ENCODE measurements around the gene MSMB. TPM values are rescaled to one million over a fixed set of nuclear protein-coding genes. Genes with fewer than 3 reads are reported as not detected.

The MSMB gene
- total and polyA plus RNA-seq, 9 of the 15 experiments (the other 6 are each of a cell fraction or from before 2014, with no cell fraction given), result 0.21 to 0.60 TPM; not detected in 7

DNA sequence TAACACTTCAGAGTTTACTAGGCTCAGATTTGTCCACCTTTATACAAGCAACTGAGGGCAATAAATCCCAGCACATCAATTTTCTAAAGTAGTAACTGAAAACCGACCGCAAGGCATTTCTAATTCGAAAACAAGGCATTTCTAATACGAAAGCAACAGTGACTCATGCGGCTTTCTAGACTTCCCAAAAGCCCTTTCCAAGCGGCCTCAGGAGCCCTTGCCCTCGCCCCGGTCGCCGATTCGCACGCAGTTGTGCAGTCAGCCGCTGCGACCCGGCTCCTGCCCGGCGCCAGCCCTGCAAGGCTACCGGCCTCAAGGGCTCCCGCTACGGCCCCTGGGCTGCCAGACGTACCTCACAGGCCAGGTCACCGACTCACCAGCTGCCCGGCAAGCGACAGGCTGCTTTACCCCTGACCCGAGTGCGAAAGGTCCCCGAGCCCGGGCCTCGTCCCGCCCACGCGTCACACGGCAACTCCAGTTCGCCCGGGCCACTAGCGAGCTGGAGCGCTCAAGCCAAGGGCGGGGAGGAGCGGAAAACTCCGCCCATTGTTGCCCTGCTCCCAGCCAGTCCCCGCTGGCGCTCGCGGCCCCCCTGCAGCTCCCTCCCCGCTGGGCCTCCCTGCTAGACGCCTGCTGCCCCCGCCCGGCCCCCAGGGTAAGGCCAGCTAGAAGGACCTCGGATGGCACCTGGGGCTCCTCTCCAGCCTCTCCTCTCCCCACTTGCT is 22.9 kb downstream of the MSMB start (continued):
- TF ChIP-seq, protein P1, sequence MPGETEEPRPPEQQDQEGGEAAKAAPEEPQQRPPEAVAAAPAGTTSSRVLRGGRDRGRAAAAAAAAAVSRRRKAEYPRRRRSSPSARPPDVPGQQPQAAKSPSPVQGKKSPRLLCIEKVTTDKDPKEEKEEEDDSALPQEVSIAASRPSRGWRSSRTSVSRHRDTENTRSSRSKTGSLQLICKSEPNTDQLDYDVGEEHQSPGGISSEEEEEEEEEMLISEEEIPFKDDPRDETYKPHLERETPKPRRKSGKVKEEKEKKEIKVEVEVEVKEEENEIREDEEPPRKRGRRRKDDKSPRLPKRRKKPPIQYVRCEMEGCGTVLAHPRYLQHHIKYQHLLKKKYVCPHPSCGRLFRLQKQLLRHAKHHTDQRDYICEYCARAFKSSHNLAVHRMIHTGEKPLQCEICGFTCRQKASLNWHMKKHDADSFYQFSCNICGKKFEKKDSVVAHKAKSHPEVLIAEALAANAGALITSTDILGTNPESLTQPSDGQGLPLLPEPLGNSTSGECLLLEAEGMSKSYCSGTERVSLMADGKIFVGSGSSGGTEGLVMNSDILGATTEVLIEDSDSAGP (CRISPR knock-in tag; IDR thresholded peaks at IDR 0.05), result no peak
- no peak; the same call in 1 of the 2 replicates for TF ChIP-seq ZBED1 (IDR thresholded peaks at IDR 0.05)
- TF ChIP-seq ZNF23 (CRISPR knock-in tag; IDR thresholded peaks at IDR 0.05), result no peak; the same call in 1 of the 2 replicates
- TF ChIP-seq ELF1 (tag; IDR thresholded peaks at IDR 0.05), result no peak
- no peak for TF ChIP-seq EWSR1 (IDR thresholded peaks at IDR 0.05; ENCODE audit: borderline replicate concordance, low read depth, partially characterized antibody)
- no peak for TF ChIP-seq MEF2D (tag; conservative IDR thresholded peaks at IDR 0.05; ENCODE audit: low read depth)
- no peak for TF ChIP-seq ASH1L (IDR thresholded peaks at IDR 0.05; ENCODE audit: borderline replicate concordance, low read depth, partially characterized antibody)
- TF ChIP-seq, protein P2, sequence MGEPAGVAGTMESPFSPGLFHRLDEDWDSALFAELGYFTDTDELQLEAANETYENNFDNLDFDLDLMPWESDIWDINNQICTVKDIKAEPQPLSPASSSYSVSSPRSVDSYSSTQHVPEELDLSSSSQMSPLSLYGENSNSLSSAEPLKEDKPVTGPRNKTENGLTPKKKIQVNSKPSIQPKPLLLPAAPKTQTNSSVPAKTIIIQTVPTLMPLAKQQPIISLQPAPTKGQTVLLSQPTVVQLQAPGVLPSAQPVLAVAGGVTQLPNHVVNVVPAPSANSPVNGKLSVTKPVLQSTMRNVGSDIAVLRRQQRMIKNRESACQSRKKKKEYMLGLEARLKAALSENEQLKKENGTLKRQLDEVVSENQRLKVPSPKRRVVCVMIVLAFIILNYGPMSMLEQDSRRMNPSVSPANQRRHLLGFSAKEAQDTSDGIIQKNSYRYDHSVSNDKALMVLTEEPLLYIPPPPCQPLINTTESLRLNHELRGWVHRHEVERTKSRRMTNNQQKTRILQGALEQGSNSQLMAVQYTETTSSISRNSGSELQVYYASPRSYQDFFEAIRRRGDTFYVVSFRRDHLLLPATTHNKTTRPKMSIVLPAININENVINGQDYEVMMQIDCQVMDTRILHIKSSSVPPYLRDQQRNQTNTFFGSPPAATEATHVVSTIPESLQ (CRISPR knock-in tag; IDR thresholded peaks at IDR 0.05), result no peak
- no peak for TF ChIP-seq GATA2 (CRISPR knock-in tag; IDR thresholded peaks at IDR 0.05)
- no peak for TF ChIP-seq CBX8 (IDR thresholded peaks at IDR 0.05; ENCODE audit: borderline replicate concordance, extremely low read depth, low read depth, low read length, poor library complexity, severe bottlenecking)
- TF ChIP-seq ZFPM2 (CRISPR knock-in tag; IDR thresholded peaks at IDR 0.05), result no peak
- TF ChIP-seq OTX1 (CRISPR knock-in tag; IDR thresholded peaks at IDR 0.05), result no peak
- no peak for TF ChIP-seq ZNF239 (CRISPR knock-in tag; IDR thresholded peaks at IDR 0.05)
- no peak for TF ChIP-seq MIER1 (IDR thresholded peaks at IDR 0.05; ENCODE audit: low read depth)
- no peak for TF ChIP-seq RBM17 (IDR thresholded peaks at IDR 0.05; ENCODE audit: borderline replicate concordance, low read depth, low read length)
- TF ChIP-seq, protein P3, sequence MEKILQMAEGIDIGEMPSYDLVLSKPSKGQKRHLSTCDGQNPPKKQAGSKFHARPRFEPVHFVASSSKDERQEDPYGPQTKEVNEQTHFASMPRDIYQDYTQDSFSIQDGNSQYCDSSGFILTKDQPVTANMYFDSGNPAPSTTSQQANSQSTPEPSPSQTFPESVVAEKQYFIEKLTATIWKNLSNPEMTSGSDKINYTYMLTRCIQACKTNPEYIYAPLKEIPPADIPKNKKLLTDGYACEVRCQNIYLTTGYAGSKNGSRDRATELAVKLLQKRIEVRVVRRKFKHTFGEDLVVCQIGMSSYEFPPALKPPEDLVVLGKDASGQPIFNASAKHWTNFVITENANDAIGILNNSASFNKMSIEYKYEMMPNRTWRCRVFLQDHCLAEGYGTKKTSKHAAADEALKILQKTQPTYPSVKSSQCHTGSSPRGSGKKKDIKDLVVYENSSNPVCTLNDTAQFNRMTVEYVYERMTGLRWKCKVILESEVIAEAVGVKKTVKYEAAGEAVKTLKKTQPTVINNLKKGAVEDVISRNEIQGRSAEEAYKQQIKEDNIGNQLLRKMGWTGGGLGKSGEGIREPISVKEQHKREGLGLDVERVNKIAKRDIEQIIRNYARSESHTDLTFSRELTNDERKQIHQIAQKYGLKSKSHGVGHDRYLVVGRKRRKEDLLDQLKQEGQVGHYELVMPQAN (IDR thresholded peaks at IDR 0.05; ENCODE audit: borderline replicate concordance), result peak; percentile 80; the same call in 1 of the 2 replicates
- peak; percentile 18; the same call in 1 of the 2 replicates for TF ChIP-seq LEF1 (IDR thresholded peaks at IDR 0.05)
- no peak for TF ChIP-seq COPS2 (conservative IDR thresholded peaks at IDR 0.05)
- peak; percentile 77 to 86 for TF ChIP-seq RAD21 (CRISPR knock-in tag; conservative IDR thresholded peaks at IDR 0.05 in 1 of 2, IDR thresholded peaks at IDR 0.05 in 1 of 2)
- no peak for TF ChIP-seq NFATC3 (IDR thresholded peaks at IDR 0.05)
- TF ChIP-seq SMAD2 (IDR thresholded peaks at IDR 0.05; ENCODE audit: low read depth, low read length), result no peak
- TF ChIP-seq, protein P4, sequence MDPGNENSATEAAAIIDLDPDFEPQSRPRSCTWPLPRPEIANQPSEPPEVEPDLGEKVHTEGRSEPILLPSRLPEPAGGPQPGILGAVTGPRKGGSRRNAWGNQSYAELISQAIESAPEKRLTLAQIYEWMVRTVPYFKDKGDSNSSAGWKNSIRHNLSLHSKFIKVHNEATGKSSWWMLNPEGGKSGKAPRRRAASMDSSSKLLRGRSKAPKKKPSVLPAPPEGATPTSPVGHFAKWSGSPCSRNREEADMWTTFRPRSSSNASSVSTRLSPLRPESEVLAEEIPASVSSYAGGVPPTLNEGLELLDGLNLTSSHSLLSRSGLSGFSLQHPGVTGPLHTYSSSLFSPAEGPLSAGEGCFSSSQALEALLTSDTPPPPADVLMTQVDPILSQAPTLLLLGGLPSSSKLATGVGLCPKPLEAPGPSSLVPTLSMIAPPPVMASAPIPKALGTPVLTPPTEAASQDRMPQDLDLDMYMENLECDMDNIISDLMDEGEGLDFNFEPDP (CRISPR knock-in tag; IDR thresholded peaks at IDR 0.05), result no peak
